Panc1 (cell line): ENCODE measurements around the gene CLTB.

Experiments
- POLR2AphosphoS5 ChIP-seq: IDR thresholded peaks from 2 replicates; pipeline ENCODE4 v1.6.1; 2012; ENCODE audit warnings: mild to moderate bottlenecking, low read depth, low read length, moderate library complexity
- TF ChIP-seq, protein P1 (sequence below): fragments of 450-650 bp; IDR thresholded peaks from 2 replicates; pipeline ENCODE4 v1.5.1; 2017; ENCODE audit warnings: mild to moderate bottlenecking

DNA sequence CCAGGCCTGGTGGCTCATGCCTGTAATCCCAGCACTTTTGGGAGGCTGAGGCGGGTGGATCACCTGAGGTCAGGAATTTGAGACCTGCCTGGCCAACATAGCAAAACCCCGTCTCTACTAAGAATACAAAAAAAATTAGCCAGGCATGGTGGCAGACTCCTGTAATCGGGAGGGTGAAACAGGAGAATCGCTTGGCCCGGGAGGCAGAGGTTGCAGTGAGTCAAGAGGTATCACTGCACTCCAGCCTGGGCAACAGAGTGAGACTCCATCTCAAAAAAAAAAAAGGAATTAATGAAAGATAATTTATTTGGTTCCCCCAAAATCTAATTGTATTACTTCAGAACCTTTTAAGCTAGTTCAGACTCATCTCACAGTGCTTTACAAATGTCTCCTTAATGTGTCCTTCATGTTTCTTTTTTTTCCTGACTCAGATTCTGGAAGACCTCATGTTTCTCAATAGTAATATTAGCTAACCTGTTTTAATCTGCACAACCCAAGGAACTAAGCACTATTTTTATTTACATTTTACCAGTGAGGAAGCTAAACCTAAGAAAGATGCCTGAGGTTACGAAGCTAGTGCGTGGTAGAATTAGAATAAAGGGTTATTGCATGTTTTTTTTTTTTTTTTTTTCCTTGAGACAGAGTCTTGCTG, 46.9 kb upstream of the CLTB start:
- no peak for TF ChIP-seq POLR2AphosphoS5
- TF ChIP-seq, protein P1, sequence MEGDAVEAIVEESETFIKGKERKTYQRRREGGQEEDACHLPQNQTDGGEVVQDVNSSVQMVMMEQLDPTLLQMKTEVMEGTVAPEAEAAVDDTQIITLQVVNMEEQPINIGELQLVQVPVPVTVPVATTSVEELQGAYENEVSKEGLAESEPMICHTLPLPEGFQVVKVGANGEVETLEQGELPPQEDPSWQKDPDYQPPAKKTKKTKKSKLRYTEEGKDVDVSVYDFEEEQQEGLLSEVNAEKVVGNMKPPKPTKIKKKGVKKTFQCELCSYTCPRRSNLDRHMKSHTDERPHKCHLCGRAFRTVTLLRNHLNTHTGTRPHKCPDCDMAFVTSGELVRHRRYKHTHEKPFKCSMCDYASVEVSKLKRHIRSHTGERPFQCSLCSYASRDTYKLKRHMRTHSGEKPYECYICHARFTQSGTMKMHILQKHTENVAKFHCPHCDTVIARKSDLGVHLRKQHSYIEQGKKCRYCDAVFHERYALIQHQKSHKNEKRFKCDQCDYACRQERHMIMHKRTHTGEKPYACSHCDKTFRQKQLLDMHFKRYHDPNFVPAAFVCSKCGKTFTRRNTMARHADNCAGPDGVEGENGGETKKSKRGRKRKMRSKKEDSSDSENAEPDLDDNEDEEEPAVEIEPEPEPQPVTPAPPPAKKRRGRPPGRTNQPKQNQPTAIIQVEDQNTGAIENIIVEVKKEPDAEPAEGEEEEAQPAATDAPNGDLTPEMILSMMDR: no peak
